Keratinocyte (primary cell): ENCODE results near the gene FAT1. TPM values are rescaled to one million over a fixed set of nuclear protein-coding genes. Genes with fewer than 3 reads are reported as not detected.

Experiments
- DNase-seq: peaks from one replicate; pipeline ENCODE4 v3.0.0-alpha.2; 2011; ENCODE audit warnings: low read depth, missing footprints, low spot score
- FAIRE-seq: peaks from 2 replicates; lab custom pipeline; 2011; peaks lifted over from hg19 to GRCh38; lab: Jason Lieb, UNC
- H2AFZ ChIP-seq: 2 replicates; pipeline ENCODE4 v1.6.0; 2012; ENCODE audit warnings: low read length, control low read depth, inconsistent platforms; ENCODE audit not compliant: control insufficient read depth
- H3K27ac ChIP-seq: 2 replicates; pipeline ENCODE4 v1.5.1; 2011; ENCODE audit warnings: low read length; ENCODE audit not compliant: control insufficient read depth, insufficient read depth
- H3K27me3 ChIP-seq: 3 replicates; pipeline ENCODE4 v1.6.0; 2011; ENCODE audit warnings: low read length; ENCODE audit not compliant: control insufficient read depth, insufficient read depth; ENCODE audit errors: extremely low read depth
- H3K36me3 ChIP-seq, 2 experiments: 2 replicates in 1 of 2; 3 replicates in 1 of 2; pipeline ENCODE4 v1.5.1; 2011; ENCODE audit warnings: low read length in 2 of 2, mild to moderate bottlenecking in 1 of 2; ENCODE audit not compliant: control insufficient read depth in 2 of 2, insufficient read depth in 2 of 2; ENCODE audit errors: extremely low read depth in 1 of 2
- H3K4me1 ChIP-seq: 3 replicates; pipeline ENCODE4 v1.5.1; 2011; ENCODE audit warnings: low read length; ENCODE audit not compliant: control insufficient read depth, insufficient read depth; ENCODE audit errors: extremely low read depth
- H3K4me2 ChIP-seq: 3 replicates; pipeline ENCODE4 v1.6.0; 2011; ENCODE audit warnings: low read depth, low read length; ENCODE audit not compliant: control insufficient read depth, insufficient read depth; ENCODE audit errors: extremely low read depth
- H3K4me3 ChIP-seq, 3 experiments: fragments of 200-600 bp in 1 of 3; sonication (generic) in 1 of 3; 2 replicates in 2 of 3; 3 replicates in 1 of 3; pipeline ENCODE4 v1.5.1; 2011 to 2016; ENCODE audit warnings: low read length in 3 of 3, mild to moderate bottlenecking in 3 of 3, control low read depth in 2 of 3, inconsistent platforms in 1 of 3, low read depth in 1 of 3, mixed read lengths in 1 of 3, mixed run types in 1 of 3, moderate library complexity in 1 of 3; ENCODE audit not compliant: control insufficient read depth in 2 of 3, insufficient read depth in 2 of 3; ENCODE audit errors: extremely low read depth in 1 of 3
- H3K79me2 ChIP-seq: 2 replicates; pipeline ENCODE4 v1.6.0; 2012; ENCODE audit warnings: low read length; ENCODE audit not compliant: control insufficient read depth, insufficient read depth
- H3K9ac ChIP-seq: 3 replicates; pipeline ENCODE4 v1.6.0; 2011; ENCODE audit warnings: low read length; ENCODE audit not compliant: control insufficient read depth, insufficient read depth; ENCODE audit errors: extremely low read depth
- H3K9me1 ChIP-seq: 3 replicates; pipeline ENCODE4 v1.6.0; 2011; ENCODE audit warnings: low read length; ENCODE audit not compliant: control insufficient read depth, insufficient read depth; ENCODE audit errors: extremely low read depth
- H3K9me3 ChIP-seq: 2 replicates; pipeline ENCODE4 v1.5.1; 2012; ENCODE audit warnings: low read depth, low read length; ENCODE audit not compliant: control insufficient read depth
- H4K20me1 ChIP-seq: 3 replicates; pipeline ENCODE4 v1.6.0; 2011; ENCODE audit warnings: low read length; ENCODE audit not compliant: control insufficient read depth, insufficient read depth; ENCODE audit errors: extremely low read depth
- CTCF ChIP-seq, 3 experiments: IDR thresholded peaks in 1 of 3; conservative IDR thresholded peaks in 1 of 3; optimal IDR thresholded peaks in 1 of 3; 2 replicates in 2 of 3; 3 replicates in 1 of 3; pipeline versions ENCODE3 to v1.5.1; 2011; ENCODE audit warnings: low read length in 3 of 3, mild to moderate bottlenecking in 3 of 3, moderate library complexity in 2 of 3, control low read depth in 1 of 3, inconsistent platforms in 1 of 3; ENCODE audit not compliant: insufficient read depth in 2 of 3; ENCODE audit errors: extremely low read depth in 1 of 3
- EZH2 ChIP-seq: IDR thresholded peaks from one replicate; pipeline ENCODE4 v1.6.1; 2012; ENCODE audit warnings: inconsistent platforms, mild to moderate bottlenecking, low read length, moderate library complexity
- dilution Hi-C: fragments of 300-500 bp; cut with MboI; formaldehyde crosslinking; loops from one replicate; pipeline ENCODE4 v1.7.0; 2020; ENCODE audit warnings: low sequenced_read_pairs; ENCODE audit not compliant: extremely low pct_ligation_motif_present
- polyA plus RNA-seq, 5 experiments: library from polyadenylated mRNA; depleted of rRNA in 3 of 5; stranded (reverse) in 3 of 5; stranded (forward) in 1 of 5; unstranded in 1 of 5; fragments of >200 nt; gene quantifications; 1 replicate in 1 of 5; 2 replicates in 3 of 5; 3 replicates in 1 of 5; pipeline versions ENCODE4 v1.2.1 to v1.2.3, GENCODE V29; 2011 to 2012; ENCODE audit warnings: missing spikeins in 2 of 5, low read depth in 1 of 5, low replicate concordance in 1 of 5

Gene FAT1
- polyA plus RNA-seq, 1 donor (not counting 4 experiments of a cell fraction or from before 2014, with no cell fraction given) = 329 TPM

- H3K9ac ChIP-seq = no peak overlapping the region
- dilution Hi-C loops = no loop called here
- no peak overlapping the region for H3K4me2 ChIP-seq
- H3K9me3 ChIP-seq = no peaks in the 10 kb centered on the region
- no peak overlapping the region for H2AFZ ChIP-seq
- peaks cover 88% of the 10 kb centered on the region for H4K20me1 ChIP-seq
- DNase-seq (no peak), FAIRE-seq (peak; percentile 13)
- peaks cover 5% of the 10 kb centered on the region for H3K9me1 ChIP-seq
- H3K4me3 ChIP-seq = no peak overlapping the region
- peak overlapping the region; percentile 17 for H3K27ac ChIP-seq
- H3K27me3 ChIP-seq = no peaks in the 10 kb centered on the region
- H3K4me1 ChIP-seq = peaks cover 28% of the 10 kb centered on the region
- peaks cover 100% of the 10 kb centered on the region for H3K79me2 ChIP-seq
- TF ChIP-seq EZH2 (no peak), CTCF (optimal IDR thresholded peaks at IDR 0.05 in 1 of 3, IDR thresholded peaks at IDR 0.05 in 1 of 3, conservative IDR thresholded peaks at IDR 0.05 in 1 of 3; ENCODE audit: extremely low read depth in 1 of 3, insufficient read depth in 2 of 3, low read length in 3 of 3) (no peak)
- peaks cover 16 to 22% of the 10 kb centered on the region in 2 experiments for H3K36me3 ChIP-seq
Observed at GRCh38 chr4:186712690-186713089, 11.0 kb downstream of the FAT1 start.

GRCh38 chr4:186710521-186711119 is 13.0 kb downstream of the FAT1 start:
- Histone ChIP-seq H3K4me2 (no peak overlapping the region), H3K36me3 (peaks cover 31 to 42% of the 10 kb centered on the region in 2 experiments), H3K79me2 (peaks cover 100% of the 10 kb centered on the region), H3K4me1 (peaks cover 22% of the 10 kb centered on the region), H3K9me3 (no peaks in the 10 kb centered on the region), H2AFZ (no peak overlapping the region), H4K20me1 (peaks cover 89% of the 10 kb centered on the region), H3K9ac (no peak overlapping the region), H3K4me3 (no peak overlapping the region), H3K27ac (no peak overlapping the region), H3K9me1 (peaks cover 9% of the 10 kb centered on the region), H3K27me3 (no peaks in the 10 kb centered on the region)
- dilution Hi-C loops = no loop called here
- FAIRE-seq (no peak), DNase-seq (no peak)
- TF ChIP-seq EZH2 = no peak
- TF ChIP-seq CTCF (optimal IDR thresholded peaks at IDR 0.05 in 1 of 3, IDR thresholded peaks at IDR 0.05 in 1 of 3, conservative IDR thresholded peaks at IDR 0.05 in 1 of 3; ENCODE audit: extremely low read depth in 1 of 3, insufficient read depth in 2 of 3, low read length in 3 of 3) = no peak
